GM19467 (cell line): ENCODE results near the gene ZNF593OS.

ENCODE experiments used
- ATAC-seq: cut with Tn5 transposase; IDR thresholded peaks from one replicate; pipeline ENCODE4 v1.9.1; 2021; ENCODE audit warnings: mild to moderate bottlenecking, moderate library complexity; ENCODE audit not compliant: unreplicated experiment

Gene ZNF593OS

DNA sequence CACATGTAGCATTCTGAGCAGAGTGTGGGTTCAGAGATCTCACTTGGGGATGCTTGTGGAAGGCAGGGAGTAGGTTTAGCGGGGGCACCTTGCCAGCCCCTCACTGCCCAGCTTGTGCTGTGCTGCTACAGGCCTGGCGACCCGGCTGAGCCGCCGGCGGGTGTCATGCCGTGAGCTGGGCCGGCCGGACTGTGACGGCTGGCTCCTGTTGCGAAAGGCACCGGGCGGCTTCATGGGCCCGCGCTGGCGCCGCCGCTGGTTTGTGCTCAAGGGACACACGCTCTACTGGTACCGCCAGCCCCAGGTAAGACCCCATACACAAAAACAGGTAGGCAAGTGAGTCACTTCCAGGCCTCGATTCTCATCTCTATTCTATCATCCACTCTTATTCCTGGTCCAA lies 13.3 kb upstream of the ZNF593OS start:
- ATAC-seq: no peak

DNA sequence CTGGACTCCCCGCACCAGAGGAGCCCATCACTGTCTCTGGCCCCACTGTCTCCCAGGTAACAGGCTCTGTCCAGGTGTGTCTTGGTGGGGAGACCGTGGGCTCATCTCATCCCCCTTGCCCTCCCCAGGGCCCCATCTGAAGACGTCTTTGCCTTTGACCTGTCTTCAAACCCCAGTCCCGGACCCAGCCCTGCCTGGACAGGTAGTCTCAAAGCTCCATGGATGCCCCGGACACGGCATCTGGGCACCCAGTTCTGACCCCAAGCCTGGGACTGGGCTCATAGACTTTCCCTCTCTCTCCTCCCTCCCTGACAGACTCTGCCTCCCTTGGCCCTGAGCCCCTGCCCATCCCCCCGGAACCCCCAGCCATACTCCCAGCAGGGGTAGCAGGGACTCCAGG lies 12.5 kb upstream of the ZNF593OS start:
- no peak for ATAC-seq

DNA sequence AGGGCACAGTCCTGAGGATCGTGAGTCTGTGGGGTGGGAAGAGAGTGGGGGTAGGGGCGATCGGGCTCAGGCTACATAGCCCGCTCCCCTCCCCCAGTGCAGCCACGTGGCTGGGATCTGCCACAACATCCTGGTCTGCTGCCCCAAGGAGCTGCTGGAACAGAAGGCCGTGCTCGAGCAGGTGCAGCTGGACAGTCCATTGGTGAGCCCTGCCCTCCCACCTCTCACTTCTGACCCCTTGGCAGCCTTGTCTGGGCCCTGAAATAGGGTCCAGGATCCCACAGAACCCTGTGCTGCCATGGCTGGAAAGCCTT lies 10.7 kb upstream of the ZNF593OS start:
- ATAC-seq: no peak

DNA sequence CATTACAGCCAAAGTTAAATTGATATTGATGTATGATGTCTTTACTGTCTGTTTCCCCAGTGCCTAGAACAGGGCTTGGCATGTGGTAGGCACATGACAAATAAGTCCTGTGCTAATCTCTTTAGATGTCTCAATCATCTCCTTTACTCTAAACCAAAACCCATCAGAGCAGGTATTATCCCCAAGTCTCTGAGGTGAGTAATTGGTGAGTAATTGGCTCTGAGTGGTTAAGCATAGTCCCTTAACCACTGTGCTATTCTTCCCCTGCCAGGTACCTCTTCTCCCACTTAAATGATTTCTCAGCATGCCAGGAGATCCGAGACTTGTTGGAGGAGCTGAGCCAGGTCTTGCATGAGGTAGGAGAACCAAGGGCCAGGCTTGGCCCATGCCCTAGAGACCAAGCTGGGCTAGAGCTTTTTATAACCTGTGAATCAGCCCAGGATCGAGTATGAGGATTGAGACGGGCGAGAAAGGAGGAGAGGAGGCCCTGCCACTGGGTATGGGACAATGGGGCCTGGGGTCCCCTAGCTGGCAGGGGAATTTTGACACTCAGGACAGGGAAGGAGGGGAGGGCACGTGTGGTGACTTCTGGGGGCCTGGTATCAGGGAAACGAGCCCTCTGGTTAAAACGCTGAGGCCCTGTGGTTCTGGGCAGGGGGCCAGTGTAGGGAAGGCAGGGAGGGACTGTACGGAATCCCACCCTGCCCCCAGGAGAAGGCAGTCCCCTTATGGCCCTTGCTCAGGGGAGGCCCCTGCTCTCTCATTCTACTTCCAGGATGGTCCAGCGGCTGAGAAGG lies 10.2 kb upstream of the ZNF593OS start:
- no peak for ATAC-seq

DNA sequence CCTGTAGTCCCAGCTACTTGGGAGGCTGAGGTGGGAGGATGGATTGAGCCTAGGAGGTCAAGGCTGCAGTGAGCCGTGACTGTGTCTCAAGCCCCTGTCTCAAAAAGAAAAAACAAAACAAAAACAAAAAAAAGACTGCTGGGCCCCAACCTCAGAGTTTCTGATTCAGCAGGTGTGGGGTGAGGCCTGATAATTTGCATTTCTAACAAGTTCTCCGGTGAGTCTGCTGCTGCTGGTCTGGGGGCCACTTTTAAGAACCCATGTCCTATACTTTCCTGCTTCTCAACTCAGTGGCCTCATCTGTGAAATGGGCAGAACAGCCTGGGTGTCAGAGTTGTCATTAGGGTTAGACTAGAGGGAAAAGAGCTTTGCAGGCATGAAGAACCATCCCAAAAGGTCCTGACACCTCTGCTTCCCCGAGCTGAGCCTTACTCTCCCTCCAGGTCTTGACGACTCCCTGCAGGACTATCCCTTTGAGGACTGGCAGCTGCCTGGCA lies 8.4 kb upstream of the ZNF593OS start:
- ATAC-seq: no peak

DNA sequence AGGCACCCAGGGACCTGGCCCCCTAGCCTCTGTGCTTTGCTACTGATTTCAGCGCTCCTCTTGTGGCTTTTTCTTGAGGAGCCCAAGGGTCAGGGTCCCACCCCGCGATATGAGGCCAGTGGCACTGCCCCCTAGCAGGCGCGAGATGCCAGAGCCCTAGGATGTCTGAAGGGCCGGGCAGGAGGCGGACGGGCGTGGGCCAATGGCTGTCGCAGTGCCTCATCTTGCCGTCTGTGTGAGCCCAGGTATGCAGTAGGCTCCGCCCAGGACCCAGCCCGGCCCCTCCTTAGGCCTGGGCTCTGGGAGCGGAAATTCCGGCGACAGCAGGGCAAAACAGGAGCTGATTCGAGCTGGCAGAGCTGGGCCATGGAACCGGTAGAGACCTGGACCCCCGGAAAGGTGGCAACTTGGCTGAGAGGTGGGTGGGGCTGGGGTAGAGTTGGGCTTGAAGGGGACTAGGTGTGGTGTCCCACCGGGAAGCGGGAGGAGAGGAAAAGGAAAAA lies 5.6 kb upstream of the ZNF593OS start, which contains the start of gene CNKSR1:
TSS of gene CNKSR1 (plus strand) at position 310 of the 503 bp plus-strand sequence. CDS start at position 367, 57 bp downstream.
- no peak for ATAC-seq

DNA sequence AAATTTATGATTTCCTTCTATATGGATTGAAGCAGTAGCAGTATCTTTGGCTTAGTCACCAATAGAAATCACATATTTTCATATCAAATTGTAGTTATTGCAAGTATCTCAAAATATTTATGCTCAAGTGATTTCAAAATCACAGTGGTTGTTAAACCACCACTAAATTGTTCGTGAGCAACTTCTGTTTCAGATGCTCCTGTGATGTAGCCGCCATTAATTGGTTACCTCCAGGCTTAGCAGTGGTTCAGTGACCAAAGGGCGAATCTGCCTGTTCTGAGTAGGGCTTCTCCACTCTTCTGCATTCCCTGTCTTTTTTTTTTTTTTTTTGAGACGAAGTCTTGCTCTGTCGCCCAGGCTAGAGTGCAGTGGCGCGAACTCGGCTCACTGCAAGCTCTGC lies 3.7 kb upstream of the ZNF593OS start:
- no peak for ATAC-seq

DNA sequence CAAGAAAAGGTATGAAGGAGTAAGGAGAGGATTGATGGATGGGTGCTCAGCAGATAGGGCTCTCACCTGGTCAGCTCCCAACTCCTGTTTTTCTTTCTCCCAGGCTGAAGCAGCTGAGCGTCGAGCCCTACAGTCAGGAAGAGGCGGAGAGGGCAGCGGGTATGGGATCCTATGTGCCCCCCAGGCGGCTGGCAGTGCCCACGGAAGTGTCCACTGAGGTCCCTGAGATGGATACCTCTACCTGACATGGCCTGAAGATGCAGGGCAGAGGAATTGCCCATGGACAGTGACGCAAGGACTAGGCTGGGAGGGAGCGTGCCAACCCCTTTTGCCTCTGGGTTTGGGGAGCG lies 1.2 kb downstream of the ZNF593OS start:
- ATAC-seq: no peak

DNA sequence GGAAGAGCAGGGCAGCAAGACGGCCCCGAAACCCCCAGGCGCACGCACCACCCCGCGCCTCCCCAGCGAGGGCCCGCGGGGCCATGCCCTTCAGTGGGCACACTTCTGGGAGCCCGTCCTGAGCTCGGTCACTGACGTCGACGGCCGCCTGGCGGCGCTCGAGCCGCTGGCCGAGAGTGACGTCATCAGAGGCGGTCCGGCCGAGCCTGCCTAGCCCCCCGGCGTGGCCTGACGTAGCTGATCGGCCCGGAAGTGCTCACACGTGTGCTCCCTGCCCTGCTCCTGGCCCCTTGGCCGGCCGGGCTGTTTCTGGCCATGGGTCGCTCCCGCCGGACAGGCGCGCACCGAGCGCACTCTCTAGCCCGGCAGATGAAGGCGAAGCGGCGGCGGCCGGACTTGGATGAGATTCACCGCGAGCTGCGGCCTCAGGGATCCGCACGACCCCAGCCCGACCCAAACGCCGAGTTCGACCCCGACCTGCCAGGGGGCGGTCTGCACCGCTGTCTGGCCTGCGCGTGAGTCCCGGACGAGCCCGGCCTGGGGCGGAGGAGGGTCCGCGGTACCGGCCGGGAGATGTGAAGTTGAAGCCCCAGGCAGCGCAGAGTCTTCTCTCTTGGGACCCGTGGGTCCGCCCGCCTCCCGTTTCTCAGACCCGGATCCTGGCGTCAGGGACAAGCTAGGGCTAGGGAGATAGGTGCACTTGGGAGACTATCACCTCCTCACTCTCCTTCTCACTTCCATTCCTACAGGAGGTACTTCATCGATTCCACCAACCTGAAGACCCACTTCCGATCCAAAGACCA lies 1.8 kb downstream of the ZNF593OS start, which contains the start of gene ZNF593:
TSS of gene ZNF593 (plus strand) at position 240 of the 803 bp plus-strand sequence. CDS start at position 316, 76 bp downstream.
- peak; percentile 89 for ATAC-seq

DNA sequence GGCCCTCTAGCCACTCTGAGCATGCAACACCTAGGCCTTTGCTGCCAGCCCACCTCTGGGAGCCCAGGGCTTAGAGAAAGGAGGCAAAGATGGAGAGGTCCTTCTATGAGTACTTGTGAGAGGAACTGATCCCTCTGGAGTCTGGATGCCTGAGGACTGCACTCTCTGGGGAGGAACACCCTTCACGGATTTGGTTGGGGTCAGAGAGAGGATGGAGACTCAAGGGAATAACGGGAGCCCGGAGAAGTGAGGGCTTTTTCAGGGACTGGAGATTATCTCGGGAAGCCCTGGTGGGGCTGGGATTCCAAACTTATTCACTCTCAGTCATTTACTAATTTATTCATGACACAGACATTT lies 2.5 kb downstream of the ZNF593OS start:
- ATAC-seq: no peak

DNA sequence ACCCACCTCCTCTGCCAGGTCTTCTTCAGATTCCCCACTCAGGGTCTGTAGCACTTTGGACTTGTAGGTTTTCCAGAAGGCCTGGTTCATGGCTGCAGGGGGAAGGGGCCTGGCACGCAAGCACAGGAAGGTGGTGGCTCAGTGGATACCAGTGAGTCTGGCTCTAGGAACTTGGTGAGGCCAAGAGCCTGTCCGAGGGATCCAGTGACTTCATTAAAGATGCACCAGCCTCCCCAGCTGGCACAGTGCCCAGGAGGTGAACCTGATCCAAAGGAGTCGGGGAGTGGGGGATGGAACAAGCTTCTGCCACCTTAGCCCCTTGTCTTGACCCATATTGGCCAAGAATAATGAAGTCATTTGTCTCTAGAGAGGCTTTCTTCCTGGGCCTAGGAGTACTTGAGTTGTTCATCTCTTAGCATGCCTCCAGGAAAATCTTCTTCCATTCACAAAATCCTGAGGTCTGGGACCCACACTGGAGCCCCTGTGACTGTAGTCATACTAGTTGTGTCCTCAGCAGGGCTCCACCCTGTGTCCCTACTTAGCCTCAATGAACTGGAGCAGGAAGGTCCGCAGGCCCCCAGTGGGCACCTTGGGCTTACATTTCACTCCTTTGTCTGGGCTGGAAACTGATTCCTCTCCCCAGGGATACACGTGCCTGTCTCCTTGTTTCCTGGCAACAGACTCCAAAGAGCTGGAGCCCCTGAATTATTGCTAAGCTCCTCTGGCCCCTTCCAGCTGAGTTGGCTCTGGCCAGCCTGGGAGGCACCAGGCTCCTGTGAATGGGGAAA lies 3.0 kb downstream of the ZNF593OS start, which contains the start of gene C1orf232:
TSS of gene C1orf232 (minus strand) at position 554 of the 788 bp plus-strand sequence. CDS start at position 90, 464 bp downstream.
- no peak for ATAC-seq

DNA sequence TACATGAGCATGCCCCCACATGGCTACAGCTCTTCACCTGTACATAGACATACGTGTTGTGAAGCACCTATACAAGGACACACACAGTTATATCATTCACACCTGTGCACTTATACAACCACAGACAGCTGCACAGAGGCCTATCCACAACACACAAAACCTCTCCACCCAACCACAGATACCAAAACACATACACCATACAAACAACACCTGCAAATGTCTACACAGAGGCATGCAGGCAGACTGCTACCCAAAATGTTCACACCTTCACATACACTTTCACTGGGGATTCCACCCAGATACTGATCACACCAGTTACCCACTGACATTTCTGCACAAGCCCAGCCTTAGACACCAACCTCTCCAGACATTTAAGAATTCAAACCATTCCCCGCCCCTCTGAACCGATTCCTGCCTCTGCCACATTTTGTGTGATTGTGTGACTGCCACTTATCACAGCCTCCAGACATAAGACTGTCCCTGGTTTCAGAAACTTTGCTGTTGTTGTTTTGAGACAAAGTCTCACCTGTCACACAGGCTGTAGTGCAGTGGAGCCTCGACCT lies 4.8 kb downstream of the ZNF593OS start:
- no peak for ATAC-seq

DNA sequence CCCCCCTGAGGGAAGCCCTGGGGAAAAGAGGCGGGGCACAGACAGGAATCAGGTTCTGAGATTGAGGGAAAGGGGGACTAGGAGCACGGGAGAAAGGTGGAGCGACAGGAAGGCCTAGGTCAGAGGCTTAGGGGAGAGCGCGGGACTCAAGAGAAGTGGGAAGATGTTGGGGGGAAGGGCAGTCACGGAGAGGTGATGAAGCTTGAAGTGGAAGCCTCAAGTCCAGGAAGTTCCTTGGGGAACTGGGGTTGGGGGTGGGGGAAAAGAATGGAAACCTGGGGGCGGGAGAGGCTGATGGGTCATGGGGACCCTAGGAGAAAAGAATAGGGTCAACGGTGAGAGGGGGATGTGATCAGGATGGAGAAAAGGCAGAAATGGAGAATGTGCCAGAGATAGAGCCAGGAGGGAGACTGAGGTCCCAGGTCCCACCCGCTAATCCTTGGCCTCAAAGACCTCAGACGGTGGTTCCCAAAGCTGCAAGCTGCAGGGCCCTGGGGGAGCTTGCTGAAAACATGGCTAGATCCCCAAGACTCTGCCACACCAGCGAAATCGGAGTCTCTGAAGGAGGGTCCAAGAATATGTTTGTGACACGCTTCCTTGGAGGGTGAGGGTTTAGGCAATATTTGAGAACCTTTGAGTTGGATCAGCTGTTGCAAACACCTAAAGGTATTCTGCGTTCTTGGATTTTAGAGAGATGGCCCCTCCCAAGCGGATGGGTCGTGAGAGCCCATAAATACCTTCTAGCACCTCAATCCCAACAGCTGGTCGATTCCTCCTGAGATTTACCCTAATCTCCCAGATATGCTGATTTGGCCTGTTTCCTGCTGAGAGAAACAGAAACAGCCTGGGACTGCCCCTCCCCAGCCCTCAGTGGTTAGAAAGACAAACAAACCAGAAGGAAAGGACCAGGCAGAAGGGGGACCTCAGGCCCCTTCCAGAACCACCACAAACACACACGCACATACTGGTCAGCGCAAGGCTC lies 6.5 kb downstream of the ZNF593OS start:
- no peak for ATAC-seq

DNA sequence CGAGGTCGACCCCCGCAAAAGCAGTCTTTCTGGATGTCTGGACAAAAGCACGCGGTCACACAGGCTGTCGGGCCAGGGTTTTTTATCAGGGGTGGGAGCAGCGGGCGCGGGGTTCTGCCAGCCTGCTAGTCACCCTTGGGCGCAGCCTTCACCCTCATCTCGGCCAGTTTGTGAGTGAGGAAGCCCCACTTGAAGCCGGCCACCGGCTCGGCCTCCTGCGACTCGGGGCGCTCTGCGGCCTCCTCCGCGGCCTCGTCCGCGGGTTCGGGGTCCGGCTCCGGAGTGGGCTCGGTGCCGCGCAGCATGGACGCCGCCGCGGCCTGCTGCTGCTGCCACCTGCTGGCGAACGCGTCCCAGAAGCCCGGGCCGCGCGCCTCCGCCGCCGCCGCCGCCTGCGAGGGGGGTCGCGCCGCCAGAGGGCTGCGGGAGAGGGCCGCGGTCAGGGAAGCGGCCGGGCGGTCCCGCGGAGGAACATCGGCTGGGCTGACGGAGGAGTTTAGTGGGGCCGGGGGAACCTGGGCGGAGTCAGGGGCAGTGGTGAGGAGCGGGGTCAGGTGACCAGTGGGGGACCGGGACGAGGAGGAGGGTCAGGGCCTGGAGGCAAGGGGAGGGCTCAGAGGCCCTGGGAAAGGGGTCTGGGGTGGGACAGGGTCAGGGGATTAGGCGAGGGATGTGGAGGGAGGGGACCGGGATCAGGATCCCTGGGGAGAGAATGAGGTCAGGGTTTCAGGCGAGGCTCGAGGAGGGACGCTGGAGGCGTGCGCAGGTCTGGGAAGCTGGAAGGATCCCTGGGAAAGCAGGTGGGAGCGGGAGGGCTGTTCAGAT lies 7.4 kb downstream of the ZNF593OS start:
- no peak for ATAC-seq

DNA sequence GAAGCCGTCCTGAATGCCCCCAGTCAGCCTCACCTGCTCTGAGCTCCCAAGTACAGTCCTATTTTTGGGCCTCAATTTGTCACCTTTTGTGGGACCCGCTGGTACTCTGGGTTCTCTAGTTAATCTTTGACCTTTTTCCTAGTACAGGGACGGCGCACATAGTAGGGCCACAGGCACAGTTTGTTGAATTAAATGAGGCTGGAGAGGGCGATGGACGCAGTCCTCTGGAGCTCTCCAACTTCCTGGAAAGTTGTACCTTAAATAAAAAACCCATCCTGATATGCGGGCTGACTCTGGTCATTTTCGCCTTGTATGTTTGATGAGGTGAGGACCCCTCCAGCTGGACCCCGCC lies 8.0 kb downstream of the ZNF593OS start:
- ATAC-seq: no peak

DNA sequence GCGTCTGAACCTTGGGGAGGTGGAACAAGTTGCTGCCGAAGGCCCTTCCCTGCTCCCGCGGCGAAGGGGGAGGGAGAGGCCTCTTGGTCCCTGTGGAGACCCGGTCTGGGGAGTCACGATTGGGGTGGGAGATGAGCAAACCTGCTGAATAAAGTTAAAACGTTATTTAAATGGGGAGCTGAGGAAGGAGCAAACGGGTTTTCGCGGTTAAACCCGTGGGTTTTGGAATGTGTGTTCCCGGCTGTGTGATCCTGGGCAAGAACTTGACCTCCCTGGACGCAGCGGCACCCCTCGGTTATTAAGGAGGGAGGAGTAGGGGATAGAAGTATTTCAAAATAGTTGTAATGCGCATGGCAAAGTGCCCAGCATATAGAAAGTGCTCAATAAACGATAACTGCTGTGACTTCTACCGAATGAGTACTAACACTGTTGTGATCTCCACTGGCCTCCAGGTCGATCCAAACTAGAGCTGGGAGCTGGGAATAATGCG lies 9.4 kb downstream of the ZNF593OS start:
- ATAC-seq: no peak

DNA sequence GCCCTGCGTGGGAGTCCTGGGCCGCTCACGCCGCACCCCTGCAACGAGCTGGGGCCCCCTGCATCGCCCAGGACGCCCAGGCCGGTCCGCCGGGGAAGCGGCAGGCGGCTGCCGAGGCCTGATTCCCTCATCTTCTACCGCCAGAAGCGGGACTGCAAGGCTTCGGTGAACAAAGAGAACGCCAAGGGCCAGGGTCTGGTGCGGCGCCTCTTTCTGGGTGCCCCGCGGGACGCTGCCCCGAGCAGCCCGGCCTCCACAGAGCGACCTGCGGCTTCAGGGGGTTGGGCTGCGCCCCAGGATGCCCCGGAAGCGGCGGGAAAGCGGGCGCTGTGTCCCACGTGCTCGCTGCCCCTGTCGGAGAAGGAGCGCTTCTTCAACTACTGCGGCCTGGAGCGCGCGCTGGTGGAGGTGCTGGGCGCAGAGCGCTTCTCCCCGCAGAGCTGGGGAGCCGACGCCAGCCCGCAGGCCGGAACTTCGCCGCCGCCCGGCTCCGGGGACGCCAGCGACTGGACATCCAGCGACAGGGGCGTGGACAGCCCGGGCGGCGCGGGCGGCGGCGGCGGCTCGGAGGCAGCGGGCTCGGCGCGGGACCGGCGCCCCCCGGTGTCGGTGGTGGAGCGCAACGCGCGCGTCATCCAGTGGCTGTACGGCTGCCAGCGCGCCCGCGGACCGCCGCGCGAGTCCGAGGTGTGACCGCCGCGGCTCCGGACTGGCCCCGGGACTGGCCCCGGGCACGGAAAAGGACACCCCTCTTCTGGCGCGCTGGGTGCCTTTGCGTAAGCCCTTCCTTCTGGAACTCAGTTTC lies 10.0 kb downstream of the ZNF593OS start:
- ATAC-seq: no peak
